Skeletal muscle tissue (tissue), 4 donors: ENCODE measurements around the gene HBEGF. TPM values are rescaled to one million over a fixed set of nuclear protein-coding genes. Genes with fewer than 3 reads are reported as not detected.

Experiments used
- H3K27ac ChIP-seq: one replicate; pipeline ENCODE4 v1.7.0; 2013; ENCODE audit warnings: mild to moderate bottlenecking, low read depth, low read length, inconsistent platforms
- H3K27me3 ChIP-seq, 3 donors: one replicate each; pipeline ENCODE4 v1.7.0; 2013; ENCODE audit warnings: low read length in 3 of 3; ENCODE audit not compliant: control insufficient read depth in 3 of 3, insufficient read depth in 3 of 3
- H3K36me3 ChIP-seq, 3 donors: one replicate each; pipeline ENCODE4 v1.7.0; 2013; ENCODE audit warnings: low read length in 3 of 3; ENCODE audit not compliant: control insufficient read depth in 3 of 3, insufficient read depth in 3 of 3
- H3K4me1 ChIP-seq, 3 donors: one replicate each; pipeline ENCODE4 v1.7.0; 2013; ENCODE audit warnings: low read length in 3 of 3, mild to moderate bottlenecking in 3 of 3; ENCODE audit not compliant: control insufficient read depth in 3 of 3, insufficient read depth in 3 of 3
- H3K4me3 ChIP-seq, 3 donors: one replicate each; pipeline ENCODE4 v1.7.0; 2013; ENCODE audit warnings: low read length in 3 of 3
- H3K9ac ChIP-seq, 3 donors: one replicate each; pipeline ENCODE4 v1.7.0; 2013; ENCODE audit warnings: low read length in 3 of 3, mild to moderate bottlenecking in 3 of 3, moderate library complexity in 2 of 3, low read depth in 1 of 3
- H3K9me3 ChIP-seq, 3 donors: one replicate each; pipeline ENCODE4 v1.7.0; 2013; ENCODE audit warnings: low read length in 3 of 3; ENCODE audit not compliant: control insufficient read depth in 3 of 3
- total RNA-seq: library from RNA; depleted of rRNA; stranded (reverse); fragments of >200 nt; gene quantifications from one replicate; pipeline ENCODE4 v1.2.3, GENCODE V29; 2014
- donor health status: Osteomylitis.

HBEGF gene
- 11.0 TPM for total RNA-seq

DNA sequence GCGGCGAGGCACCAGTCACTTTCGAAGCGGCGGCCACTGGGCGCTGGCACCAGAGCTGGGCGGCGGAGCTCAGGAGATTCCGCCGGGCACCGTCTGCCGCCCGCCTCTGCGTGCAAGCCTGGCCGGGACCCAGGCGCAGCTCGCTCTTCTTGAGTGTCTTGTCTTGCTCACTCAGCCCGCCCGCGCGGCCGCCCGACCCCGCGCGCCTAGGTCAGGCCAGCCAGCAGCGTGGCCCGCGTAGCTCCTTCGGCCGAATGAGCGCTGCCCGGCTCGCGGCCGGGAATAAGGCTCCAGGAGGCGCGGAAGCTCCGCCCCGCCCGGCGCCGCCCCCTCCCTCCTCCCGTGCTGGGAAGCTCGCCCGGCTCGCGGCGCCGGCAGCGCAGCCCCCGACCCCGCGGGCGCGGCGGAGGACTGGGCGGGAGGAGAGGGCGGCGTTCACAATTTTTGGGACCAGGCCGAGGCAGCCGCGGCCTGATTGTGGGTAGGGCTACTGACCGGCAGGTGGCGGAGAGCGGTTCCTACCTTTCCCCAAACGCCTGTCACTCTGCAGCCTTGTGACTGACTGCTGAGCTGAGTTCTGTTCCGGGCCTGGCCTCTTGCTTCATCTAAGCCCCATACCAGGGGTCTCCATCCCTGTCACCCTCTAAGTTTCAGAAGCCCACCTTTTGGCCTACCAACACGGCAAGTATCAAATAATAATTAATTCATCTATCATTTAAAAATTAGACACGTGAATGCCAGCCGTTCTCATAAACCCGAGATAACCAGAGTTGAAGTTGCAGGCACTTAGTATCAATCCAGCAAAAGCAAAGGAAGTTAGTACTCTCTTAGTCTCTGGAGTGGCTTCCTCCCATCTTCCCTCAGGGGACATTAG is at the start of gene HBEGF:
TSS of gene HBEGF (minus strand) at position 256 of the 874 bp plus-strand sequence. CDS start 275 bp downstream, outside the sequence.
- peaks cover 4 to 11% (median 5%) of the 10 kb centered on the region in 3 donors for H3K36me3 ChIP-seq
- peak within 1 kb of the TSS; percentile 76 to 90 (median 87) for H3K4me3 ChIP-seq
- peak within 1 kb of the TSS; percentile 86 to 98 (median 94) for H3K9ac ChIP-seq
- peak within 1 kb of the TSS; percentile 96 for H3K27ac ChIP-seq
- no peaks in the 10 kb centered on the region for H3K27me3 ChIP-seq
- no peaks in the 10 kb centered on the region for H3K9me3 ChIP-seq
- peaks cover 60 to 74% (median 62%) of the 10 kb centered on the region in 3 donors for H3K4me1 ChIP-seq

- Histone ChIP-seq H3K27me3 (no peaks in the 10 kb centered on the region), H3K9ac (no peak overlapping the region)
These were observed 47.3 kb upstream of the HBEGF start for GRCh38 chr5:140393738-140394137.

DNA sequence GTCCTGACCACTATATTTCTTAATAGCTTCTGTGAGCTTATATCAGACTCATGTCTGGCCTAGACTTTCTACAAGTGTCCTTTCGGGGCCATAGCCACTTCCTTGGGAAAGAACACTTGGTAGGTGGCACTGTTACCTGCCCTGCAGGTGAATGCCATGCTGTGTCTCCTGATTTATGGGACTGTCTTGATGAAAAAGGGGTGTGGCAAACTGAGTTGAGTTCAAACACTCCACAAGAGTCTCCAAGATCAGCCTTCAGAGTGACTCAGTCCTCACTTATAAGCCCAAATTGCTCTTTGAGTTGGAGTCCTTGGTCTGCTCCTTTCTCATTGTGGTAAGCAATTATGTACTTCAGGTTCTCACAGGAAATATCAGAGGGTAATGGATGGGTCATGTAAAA is 45.3 kb upstream of the HBEGF start:
- H3K9ac ChIP-seq: no peak overlapping the region
- no peaks in the 10 kb centered on the region for H3K36me3 ChIP-seq
- no peaks in the 10 kb centered on the region for H3K27me3 ChIP-seq
- no peak overlapping the region for H3K27ac ChIP-seq
- no peaks in the 10 kb centered on the region for H3K4me1 ChIP-seq
- H3K4me3 ChIP-seq: no peak overlapping the region
- H3K9me3 ChIP-seq: no peaks in the 10 kb centered on the region

More at GRCh38 chr5:140393738-140394137, 47.3 kb upstream of the HBEGF start:
- H3K4me3 ChIP-seq: no peak overlapping the region
- H3K4me1 ChIP-seq: no peaks in the 10 kb centered on the region
- H3K36me3 ChIP-seq: no peaks in the 10 kb centered on the region
- no peaks in the 10 kb centered on the region for H3K9me3 ChIP-seq
- H3K27ac ChIP-seq: no peak overlapping the region

GRCh38 chr5:140391312-140391711 is 44.9 kb upstream of the HBEGF start:
- Histone ChIP-seq H3K36me3 (no peaks in the 10 kb centered on the region), H3K9me3 (no peaks in the 10 kb centered on the region), H3K4me3 (no peak overlapping the region), H3K27me3 (no peaks in the 10 kb centered on the region), H3K9ac (no peak overlapping the region), H3K27ac (no peak overlapping the region), H3K4me1 (no peaks in the 10 kb centered on the region)

- Histone ChIP-seq H3K27ac (no peak overlapping the region), H3K9ac (no peak overlapping the region), H3K27me3 (no peaks in the 10 kb centered on the region), H3K4me1 (no peaks in the 10 kb centered on the region), H3K4me3 (no peak overlapping the region), H3K36me3 (no peaks in the 10 kb centered on the region), H3K9me3 (no peaks in the 10 kb centered on the region)
These were observed 41.6 kb upstream of the HBEGF start for GRCh38 chr5:140388052-140388451.

- Histone ChIP-seq H3K27me3 (no peaks in the 10 kb centered on the region), H3K4me3 (no peak overlapping the region), H3K9me3 (no peaks in the 10 kb centered on the region), H3K27ac (no peak overlapping the region), H3K9ac (no peak overlapping the region), H3K36me3 (no peaks in the 10 kb centered on the region), H3K4me1 (no peaks in the 10 kb centered on the region)
These were observed 36.9 kb upstream of the HBEGF start for GRCh38 chr5:140383300-140383699.

DNA sequence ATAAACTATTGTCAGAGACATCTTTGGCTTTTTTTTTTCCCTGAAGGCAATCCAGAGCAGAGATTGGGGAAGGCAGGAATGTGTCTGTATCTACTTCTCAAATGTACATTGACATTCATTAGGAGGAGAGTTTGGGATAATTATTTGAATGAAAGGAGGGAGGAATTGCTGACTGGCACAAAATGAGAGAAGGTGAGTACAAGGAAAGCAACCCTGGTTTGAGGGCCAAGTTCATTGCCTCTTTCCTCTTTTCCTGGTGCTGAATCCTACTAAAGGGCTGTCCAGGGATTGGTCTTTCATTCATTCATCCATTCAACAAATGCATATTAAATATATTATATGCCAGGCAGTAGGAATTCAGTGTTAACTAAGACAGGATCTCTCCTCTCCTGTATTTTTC is 36.5 kb upstream of the HBEGF start:
- Histone ChIP-seq H3K36me3 (no peaks in the 10 kb centered on the region), H3K27me3 (no peaks in the 10 kb centered on the region)

DNA sequence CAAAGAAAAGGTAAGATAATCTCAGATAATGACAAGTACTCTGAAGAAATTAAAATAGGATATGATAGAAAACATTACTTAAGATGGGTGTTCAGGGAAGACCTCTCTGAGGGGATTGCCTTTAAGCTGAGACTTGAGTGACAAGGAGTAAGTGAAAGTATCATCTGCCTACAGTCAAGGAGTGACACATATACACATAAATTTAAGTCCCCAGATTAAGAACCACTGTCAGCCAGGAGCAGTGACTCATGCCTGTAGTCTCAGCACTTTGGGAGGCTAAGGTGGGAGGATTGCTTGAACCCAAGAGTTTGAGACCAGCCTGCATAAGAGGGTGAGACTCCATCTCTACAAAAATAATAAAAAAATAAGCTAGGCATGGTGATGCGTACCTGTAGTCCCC is 35.6 kb upstream of the HBEGF start:
- Histone ChIP-seq H3K4me3 (no peak overlapping the region), H3K36me3 (no peaks in the 10 kb centered on the region), H3K4me1 (no peaks in the 10 kb centered on the region), H3K27me3 (no peaks in the 10 kb centered on the region), H3K27ac (no peak overlapping the region), H3K9ac (no peak overlapping the region), H3K9me3 (no peaks in the 10 kb centered on the region)

More for the DNA sequence above, 36.5 kb upstream of the HBEGF start:
- no peak overlapping the region for H3K4me3 ChIP-seq
- H3K9me3 ChIP-seq: no peaks in the 10 kb centered on the region
- no peaks in the 10 kb centered on the region for H3K4me1 ChIP-seq
- H3K9ac ChIP-seq: no peak overlapping the region
- no peak overlapping the region for H3K27ac ChIP-seq

- no peak overlapping the region for H3K27ac ChIP-seq
- no peaks in the 10 kb centered on the region for H3K27me3 ChIP-seq
- no peak overlapping the region for H3K9ac ChIP-seq
- no peak overlapping the region for H3K4me3 ChIP-seq
- H3K9me3 ChIP-seq: no peaks in the 10 kb centered on the region
- H3K36me3 ChIP-seq: no peaks in the 10 kb centered on the region
- H3K4me1 ChIP-seq: no peaks in the 10 kb centered on the region
These were observed 34.9 kb upstream of the HBEGF start for GRCh38 chr5:140381351-140381750.

- Histone ChIP-seq H3K4me3 (peak overlapping the region in 2 of 3 donors; percentile 5 to 41), H3K27ac (no peak overlapping the region), H3K9me3 (no peaks in the 10 kb centered on the region), H3K9ac (peak overlapping the region in 2 of 3 donors; percentile 33 to 72), H3K36me3 (no peaks in the 10 kb centered on the region), H3K27me3 (no peaks in the 10 kb centered on the region), H3K4me1 (peaks cover 6 to 8% (median 7%) of the 10 kb centered on the region in 3 donors)
These were observed 26.6 kb upstream of the HBEGF start for GRCh38 chr5:140372971-140373487.
